ENCODE results near the gene PTPRA. TPM values are rescaled to one million over a fixed set of nuclear protein-coding genes. Genes with fewer than 3 reads are reported as not detected.
A peak's percentile ranks its signal among the peaks of the same experiment; 100 is the strongest.

The PTPRA gene
- total and polyA plus RNA-seq, 2 of the 8 experiments (the other 6 are each of a cell fraction or from before 2014, with no cell fraction given), result 47.7 to 51.3 TPM

- FAIRE-seq (no peak), DNase-seq (ENCODE audit: low read depth in 1 of 2, low spot score in 2 of 2) (peak in 1 of 2 experiments; percentile 8)
- no peak overlapping the region for H4K5ac ChIP-seq (ENCODE audit: insufficient read length, low read depth, low read length)
- H3K9me3 ChIP-seq (ENCODE audit: insufficient read depth in 2 of 2, low read depth in 1 of 2, low read length in 1 of 2), result no peaks in the 10 kb centered on the region
- H3K79me1 ChIP-seq (ENCODE audit: low read depth, low read length), result no peaks in the 10 kb centered on the region
- CTCF ChIA-PET (ENCODE audit: partially characterized antibody), result interaction anchor here (1.4 kb wide), 1 partner anchor 113 kb away, joined by 3 read pairs; no protein-coding TSS in a partner anchor
- H3K14ac ChIP-seq (ENCODE audit: insufficient read length), result no peak overlapping the region
- H3K4me1 ChIP-seq (replicated peaks in 1 of 4; ENCODE audit: control insufficient read depth in 3 of 4, insufficient read depth in 4 of 4, low read length in 3 of 4), result peaks cover 0 to 1% (median 0%) of the 10 kb centered on the region in 4 experiments; a peak in 2 of 7 replicates
- no peak overlapping the region for H3K56ac ChIP-seq (replicated peaks; ENCODE audit: insufficient read length, low read depth, low read length)
- TF ChIP-seq NRF1 (IDR thresholded peaks at IDR 0.05; ENCODE audit: low read depth, low read length) (no peak), SRF (IDR thresholded peaks at IDR 0.05; ENCODE audit: low read depth, low read length) (no peak), HDAC6 (IDR thresholded peaks at IDR 0.05; ENCODE audit: low read depth, low read length) (no peak), SAP30 (IDR thresholded peaks at IDR 0.05; ENCODE audit: insufficient read depth, insufficient replicate concordance, low read length) (no peak)
- no peak overlapping the region for H3K18ac ChIP-seq (ENCODE audit: extremely low read depth, low read length)
- no peak overlapping the region for H2BK20ac ChIP-seq (ENCODE audit: low read length)
- H3K4ac ChIP-seq (replicated peaks; ENCODE audit: insufficient read length, low read depth, low read length), result no peak overlapping the region
- no peak overlapping the region for H2AFZ ChIP-seq (ENCODE audit: low read length)
- no peak overlapping the region for H3K23ac ChIP-seq (ENCODE audit: insufficient read length)
- no peak overlapping the region for H2BK12ac ChIP-seq (ENCODE audit: low read depth, low read length)
- H3K9ac ChIP-seq (replicated peaks in 1 of 4; ENCODE audit: extremely low read depth in 1 of 4, low read depth in 3 of 4, low read length in 3 of 4), result no peak overlapping the region
- H3K23me2 ChIP-seq (ENCODE audit: low read depth, low read length), result no peaks in the 10 kb centered on the region
- H2AK5ac ChIP-seq (ENCODE audit: low read depth, low read length), result no peak overlapping the region
- H2BK120ac ChIP-seq (replicated peaks; ENCODE audit: low read depth, low read length), result no peak overlapping the region
- H3K79me2 ChIP-seq (ENCODE audit: control insufficient read depth in 1 of 2, insufficient read depth in 2 of 2, low read length in 2 of 2), result no peaks in the 10 kb centered on the region
- H3K36me3 ChIP-seq (ENCODE audit: control insufficient read depth in 2 of 4, insufficient read depth in 4 of 4, low read length in 3 of 4), result no peaks in the 10 kb centered on the region
- H2BK5ac ChIP-seq (ENCODE audit: low read depth, low read length), result no peak overlapping the region
- POLR2A ChIA-PET (ENCODE audit: partially characterized antibody), result no interaction called here
- 91% methylated on average over 4 of the region's 4 CpGs; no CpG with 5 or more reads in 1 of the 2 experiments for WGBS, 2 experiments (ENCODE audit: extremely low coverage in 1 of 2, insufficient coverage in 1 of 2, insufficient read length in 1 of 2, insufficient replicate concordance in 2 of 2, low coverage in 1 of 2, low lambda C conversion rate in 2 of 2, missing lambda C conversion rate in 1 of 2)
- no peaks in the 10 kb centered on the region for H3K27me3 ChIP-seq (replicated peaks in 1 of 4; ENCODE audit: control insufficient read depth in 3 of 4, extremely low read depth in 1 of 4, insufficient read depth in 3 of 4, low read length in 3 of 4)
- H4K8ac ChIP-seq (ENCODE audit: extremely low read depth, insufficient read depth, low read length), result no peak overlapping the region
- no peak overlapping the region for H3K4me2 ChIP-seq (ENCODE audit: insufficient read depth in 1 of 2, low read depth in 2 of 2, low read length in 2 of 2)
- H4K91ac ChIP-seq (replicated peaks; ENCODE audit: insufficient read length, low read length), result no peak overlapping the region
- no peak overlapping the region for H3K4me3 ChIP-seq (ENCODE audit: extremely low read depth in 1 of 4, insufficient read depth in 2 of 4, low read depth in 3 of 4, low read length in 4 of 4)
- H2BK15ac ChIP-seq (ENCODE audit: low read length), result no peak overlapping the region
- no peak overlapping the region for H3K27ac ChIP-seq (ENCODE audit: low read depth, low read length)
- H4K20me1 ChIP-seq (replicated peaks in 1 of 2; ENCODE audit: control insufficient read depth in 1 of 2, insufficient read depth in 2 of 2, low read length in 2 of 2), result peaks cover 4 to 6% of the 10 kb centered on the region in 2 experiments
Measured at GRCh38 chr20:2978519-2978918, 105.2 kb downstream of the PTPRA start.
